Heart right ventricle (tissue), 16 donors: ENCODE data around the gene SLC7A8. TPM values are rescaled to one million over a fixed set of nuclear protein-coding genes. Genes with fewer than 3 reads are reported as not detected.

ENCODE experiments used
- ATAC-seq, 8 donors: fragments of 200-7000 bp; cut with Tn5 transposase; one replicate each; pipeline ENCODE4 v1.9.1; 2020; ENCODE audit warnings: mild to moderate bottlenecking in 8 of 8, moderate library complexity in 8 of 8, moderate number of reproducible peaks in 1 of 8
- DNase-seq, 2 donors: peaks; one replicate each; pipeline ENCODE4 v3.0.0-alpha.2; 2020
- H3K27ac ChIP-seq, 10 donors: fragments of 200-600 bp; sonication (generic) in 2 of 10; one replicate each; pipeline versions ENCODE4 v1.5.0 to v1.8.0; 2020 to 2022; ENCODE audit warnings: mild to moderate bottlenecking in 3 of 10
- H3K27me3 ChIP-seq, 7 donors: fragments of 200-600 bp; one replicate each; pipeline ENCODE4 v1.8.0; 2021 to 2022; ENCODE audit warnings: mild to moderate bottlenecking in 2 of 7
- H3K36me3 ChIP-seq, 9 donors: fragments of 200-600 bp; sonication (generic) in 1 of 9; one replicate each; pipeline versions ENCODE4 v1.5.0 to v1.8.0; 2020 to 2022; ENCODE audit warnings: mild to moderate bottlenecking in 2 of 9
- H3K4me1 ChIP-seq, 9 donors: fragments of 200-600 bp; sonication (generic) in 1 of 9; one replicate each; pipeline versions ENCODE4 v1.5.0 to v1.8.0; 2020 to 2022; ENCODE audit warnings: mild to moderate bottlenecking in 4 of 9
- H3K4me3 ChIP-seq, 10 donors: fragments of 200-600 bp; sonication (generic) in 2 of 10; one replicate each; pipeline versions ENCODE4 v1.5.0 to v1.8.0; 2020 to 2022; ENCODE audit warnings: mild to moderate bottlenecking in 7 of 10, moderate library complexity in 2 of 10
- H3K9me3 ChIP-seq, 11 donors: fragments of 200-600 bp in 10 of 11; sonication (generic) in 2 of 11; one replicate each; pipeline versions ENCODE4 v1.5.0 to v1.8.0; 2013 to 2022; ENCODE audit warnings: mild to moderate bottlenecking in 2 of 11, control low read depth in 1 of 11, moderate library complexity in 1 of 11
- CTCF ChIP-seq, 9 donors: fragments of 200-600 bp; sonication (generic) in 2 of 9; IDR thresholded peaks; one replicate each; pipeline versions ENCODE4 v1.5.0 to v1.8.0; 2021 to 2022; ENCODE audit warnings: antibody characterized with exemption in 9 of 9, mild to moderate bottlenecking in 5 of 9, moderate library complexity in 1 of 9
- WGBS, 2 donors: extraction: QIAGEN DNeasy Blood & Tissue Kit; methylation state at CpG; one replicate each; pipeline ENCODE4 v1.1.7; 2013; ENCODE audit warnings: inconsistent platforms in 1 of 2; 5-methylcytosine and 5-hydroxymethylcytosine counted together
- intact Hi-C, 10 donors: fragments of 100-400 bp; cut with DNase I; formaldehyde crosslinking; loops; one replicate each; pipeline versions ENCODE4 v1.11.1 to v1.14.2; 2022
- polyA plus RNA-seq, 2 donors: library from polyadenylated mRNA; stranded (reverse); fragments of 200-250 nt; gene quantifications; one replicate each; pipeline ENCODE4 v1.2.3, GENCODE V29; 2013
- total RNA-seq, 10 donors: library from RNA; stranded (reverse); fragmentation: NEBNext Ultra II Directional in 3 of 10; extraction: Animal tissue kit (Norgen Biotek cat#: 25700) in 3 of 10; gene quantifications; one replicate each; pipeline versions ENCODE4 v1.2.1 to v1.2.4, GENCODE V29; 2021 to 2023
- donor health status: Arrhythmogenic right ventricular cardiomyopathy.
- donor health status: ischemic (EF 13 %, LVEDD 7.1; RV severe dilation, severe dysfunction).
- donor health status: healthy with polysubstance abuse.
- donor health status: DM: no; HTN: yes; CAD: no.
- donor health status: DM: no; HTN: no; CAD: no.
- donor health status: ischemic (EF 25% LVEDD 6.9; RV normal size, moderate dysfunction).
- donor health status: ischemic (EF 25% LVEDD 5.7; RV mildly dilated, moderate dysfunction).
- donor health status: healthy.
- donor health status: DM: yes; HTN: yes; CAD: no.
- donor health status: Ischemic cardiomyopathy.
- donor health status: ischemic (EF 35%, LVEDD 5.7; RV mildly dilated, moderate dysfunction).
- donor health status: nonischemic (EF 11% LVEDD 7.7; RV severe dilation, severe dysfunction).
- donor health status: DM: yes; HTN: yes; CAD: no.
- donor health status: PGD.
- donor health status: ischemic (EF 29% LVEDD 5.4; RV normal size, mild dysfunction).
- donor health status: nonischemic (EF 23%, LVEDD 6.1; RV moderate dilation, normal function).

Gene SLC7A8
- total and polyA plus RNA-seq, 12 donors: 5.9 to 14.9 (median 9.6) TPM

DNA sequence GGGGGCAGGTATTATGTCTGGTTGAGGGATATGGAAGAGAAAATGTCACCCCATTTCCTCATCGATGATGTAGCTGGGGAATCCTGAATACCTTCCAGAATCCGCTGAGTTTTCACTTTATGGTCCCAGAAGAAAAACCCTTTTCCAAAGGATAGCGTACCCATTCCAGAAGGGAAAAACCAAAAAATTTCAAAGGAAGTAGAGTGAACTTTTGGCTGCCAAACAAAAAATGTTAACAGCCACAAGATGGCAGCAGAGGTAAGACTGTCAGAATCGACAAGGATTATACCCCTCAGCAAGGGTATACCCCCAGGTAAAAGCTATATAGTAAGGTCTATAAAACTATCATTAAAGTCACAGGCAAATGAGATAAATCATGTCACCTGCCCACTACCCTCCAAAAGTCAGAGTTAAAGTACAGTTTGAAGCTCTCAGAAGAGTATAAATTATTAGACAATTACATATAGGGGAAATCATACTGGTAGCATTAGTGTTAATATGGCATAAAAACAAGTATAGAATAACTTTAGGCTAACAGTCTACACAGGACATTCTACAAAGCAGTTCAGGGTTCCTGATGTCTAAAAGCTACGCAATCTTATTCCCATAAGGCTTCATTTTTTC, 106.6 kb downstream of the SLC7A8 start:
- intact Hi-C loops: no loop called here
- peak in 2 of 8 donors; percentile 40 to 41 for ATAC-seq
- 61 to 66% methylated on average over 5 of the region's 5 CpGs for whole genome bisulfite sequencing, 2 donors

More for the DNA sequence above, 106.6 kb downstream of the SLC7A8 start:
- no peak for DNase-seq
- Histone ChIP-seq H3K4me1 (peaks cover 7 to 50% (median 26%) of the 10 kb centered on the region in 9 donors), H3K4me3 (no peak overlapping the region), H3K27ac (peak overlapping the region in 2 of 10 donors; percentile 1 to 82), H3K9me3 (no peaks in the 10 kb centered on the region), H3K36me3 (peaks cover 0 to 100% (median 84%) of the 10 kb centered on the region in 9 donors), H3K27me3 (no peaks in the 10 kb centered on the region)
- peak; percentile 33 to 74 (median 68) for TF ChIP-seq CTCF (IDR thresholded peaks at IDR 0.05)

Other genes starting within 250 kb of the SLC7A8 start
- 10 to 100 TPM; 13.2 to 30.9 (median 19.3) TPM for gene HAUS4, start 226.6 kb downstream of the SLC7A8 start, total RNA-seq
- 10 to 100 TPM; 14.9 to 18.2 TPM for gene HAUS4, start 226.6 kb downstream of the SLC7A8 start, polyA plus RNA-seq
- gene AJUBA, start 201.1 kb downstream of the SLC7A8 start, total RNA-seq: 10 to 100 TPM in 6 of 10 donors, 1 to 10 TPM in 4; 5.6 to 25.9 (median 11.1) TPM
- gene AJUBA, start 201.1 kb downstream of the SLC7A8 start, polyA plus RNA-seq: 1 to 10 TPM; 5.3 to 6.0 TPM
- gene C14orf93, start 173.5 kb downstream of the SLC7A8 start, total RNA-seq: 1 to 10 TPM; 3.2 to 6.2 (median 4.8) TPM
- gene C14orf93, start 173.5 kb downstream of the SLC7A8 start, polyA plus RNA-seq: 1 to 10 TPM; 3.2 to 6.7 TPM
- 100 to 1,000 TPM; 111 to 141 (median 122) TPM for gene PSMB5, start 148.8 kb downstream of the SLC7A8 start, total RNA-seq
- gene PSMB5, start 148.8 kb downstream of the SLC7A8 start, polyA plus RNA-seq: 100 to 1,000 TPM in 1 of 2 donors, 10 to 100 TPM in 1; 35.6 to 206 TPM
- not detected for gene PSMB11, start 141.4 kb downstream of the SLC7A8 start, total RNA-seq
- not detected for gene PSMB11, start 141.4 kb downstream of the SLC7A8 start, polyA plus RNA-seq
- 1 to 10 TPM in 7 of 10 donors, under 1 TPM in 3; 0.57 to 4.4 (median 1.3) TPM for gene CDH24, start 126.1 kb downstream of the SLC7A8 start, total RNA-seq
- 1 to 10 TPM; 1.9 to 9.1 TPM for gene CDH24, start 126.1 kb downstream of the SLC7A8 start, polyA plus RNA-seq
- gene ACIN1, start 88.5 kb downstream of the SLC7A8 start, total RNA-seq: 10 to 100 TPM; 60.2 to 79.7 (median 68.0) TPM
- gene ACIN1, start 88.5 kb downstream of the SLC7A8 start, polyA plus RNA-seq: 100 to 1,000 TPM in 1 of 2 donors, 10 to 100 TPM in 1; 35.7 to 119 TPM
- 10 to 100 TPM; 22.3 to 35.9 (median 28.4) TPM for gene C14orf119, start 88.2 kb downstream of the SLC7A8 start, total RNA-seq
- gene C14orf119, start 88.2 kb downstream of the SLC7A8 start, polyA plus RNA-seq: 10 to 100 TPM in 1 of 2 donors, 1 to 10 TPM in 1; 9.8 to 43.3 TPM
- not detected for gene CIROP, start 78.7 kb downstream of the SLC7A8 start, total RNA-seq
- gene CIROP, start 78.7 kb downstream of the SLC7A8 start, polyA plus RNA-seq: not detected
- under 1 TPM in 1 of 10 donors, not detected in 9; 0.53 TPM for gene CEBPE, start 64.4 kb downstream of the SLC7A8 start, total RNA-seq
- under 1 TPM in 1 of 2 donors, not detected in 1; 0.07 TPM for gene CEBPE, start 64.4 kb downstream of the SLC7A8 start, polyA plus RNA-seq
- not detected for gene RNF212B, start 54.3 kb upstream of the SLC7A8 start, total RNA-seq
- not detected for gene RNF212B, start 54.3 kb upstream of the SLC7A8 start, polyA plus RNA-seq
- gene HOMEZ, start 102.5 kb upstream of the SLC7A8 start, total RNA-seq: 10 to 100 TPM in 4 of 10 donors, 1 to 10 TPM in 6; 5.7 to 13.4 (median 9.5) TPM
- 1 to 10 TPM; 7.0 to 7.3 TPM for gene HOMEZ, start 102.5 kb upstream of the SLC7A8 start, polyA plus RNA-seq
- 1 to 10 TPM; 4.5 to 9.3 (median 6.6) TPM for gene PPP1R3E, start 119.2 kb upstream of the SLC7A8 start, total RNA-seq
- 10 to 100 TPM in 1 of 2 donors, 1 to 10 TPM in 1; 2.3 to 20.6 TPM for gene PPP1R3E, start 119.2 kb upstream of the SLC7A8 start, polyA plus RNA-seq
- gene BCL2L2, start 123.2 kb upstream of the SLC7A8 start, total RNA-seq: 10 to 100 TPM; 33.3 to 44.9 (median 38.2) TPM
- 10 to 100 TPM; 16.8 to 22.4 TPM for gene BCL2L2, start 123.2 kb upstream of the SLC7A8 start, polyA plus RNA-seq
- 10 to 100 TPM; 57.0 to 96.1 (median 67.8) TPM for gene PABPN1, start 137.8 kb upstream of the SLC7A8 start, total RNA-seq
- 100 to 1,000 TPM in 1 of 2 donors, 10 to 100 TPM in 1; 67.0 to 196 TPM for gene PABPN1, start 137.8 kb upstream of the SLC7A8 start, polyA plus RNA-seq
- 10 to 100 TPM in 4 of 10 donors, 1 to 10 TPM in 6; 4.8 to 18.9 (median 9.6) TPM for gene SLC22A17, start 169.2 kb upstream of the SLC7A8 start, total RNA-seq
- gene SLC22A17, start 169.2 kb upstream of the SLC7A8 start, polyA plus RNA-seq: 10 to 100 TPM in 1 of 2 donors, 1 to 10 TPM in 1; 9.9 to 10.6 TPM
- gene EFS, start 181.5 kb upstream of the SLC7A8 start, total RNA-seq: 1 to 10 TPM; 1.1 to 3.7 (median 2.2) TPM
- gene EFS, start 181.5 kb upstream of the SLC7A8 start, polyA plus RNA-seq: 1 to 10 TPM; 3.7 to 6.0 TPM
- gene IL25, start 189.1 kb upstream of the SLC7A8 start, total RNA-seq: under 1 TPM in 1 of 10 donors, not detected in 9; 0.29 TPM
- not detected for gene IL25, start 189.1 kb upstream of the SLC7A8 start, polyA plus RNA-seq
- gene CMTM5, start 193.4 kb upstream of the SLC7A8 start, total RNA-seq: under 1 TPM in 3 of 10 donors, not detected in 7; 0.32 to 0.53 (median 0.49) TPM
- 1 to 10 TPM; 2.9 to 5.3 TPM for gene CMTM5, start 193.4 kb upstream of the SLC7A8 start, polyA plus RNA-seq
- gene MYH6, start 224.6 kb upstream of the SLC7A8 start, total RNA-seq: 1,000 to 10,000 TPM in 2 of 10 donors, 100 to 1,000 TPM in 6, 10 to 100 TPM in 2; 76.6 to 7,525 (median 125) TPM
- 1,000 to 10,000 TPM; 3,967 to 5,106 TPM for gene MYH6, start 224.6 kb upstream of the SLC7A8 start, polyA plus RNA-seq